ENCODE results near the gene RNASE13.

GRCh38 chr14:21056520-21057163 lies 22.0 kb upstream of the RNASE13 start:
- TF ChIP-seq CTCF (IDR thresholded peaks at IDR 0.05) (no peak), POLR2AphosphoS5 (IDR thresholded peaks at IDR 0.05) (peak in 2 of 3 donors; percentile 35 to 38), POLR2A (IDR thresholded peaks at IDR 0.05) (no peak)
